Endometrium (tissue), 2 donors: ENCODE measurements around the gene PPP1CB.

ENCODE experiments used
- FAIRE-seq: peaks from 2 replicates; lab custom pipeline; 2012; peaks lifted over from hg19 to GRCh38; lab: Jason Lieb, UNC
- donor health status: control.
- donor health status: control.

Gene PPP1CB

DNA sequence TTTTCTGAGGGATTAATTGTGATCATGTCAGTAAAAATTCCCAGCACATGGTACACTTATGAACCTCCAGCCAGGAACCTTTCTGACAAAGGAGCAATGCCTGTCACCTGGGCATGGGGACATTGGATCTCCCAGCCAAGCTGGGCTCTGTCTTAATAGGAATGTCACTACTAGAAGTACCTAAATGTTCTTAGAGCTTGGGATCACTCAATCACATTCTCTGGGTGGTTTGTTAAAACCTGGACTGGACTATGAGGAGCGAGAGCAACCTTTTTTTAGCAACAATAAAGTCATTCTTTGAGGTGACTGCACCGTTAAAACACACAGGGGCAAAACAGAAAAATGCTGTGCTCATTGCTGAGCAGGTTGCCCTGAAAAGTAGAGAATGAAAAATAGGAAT lies 6.4 kb upstream of the PPP1CB start:
- FAIRE-seq: no peak

GRCh38 chr2:28745876-28746275 lies 5.8 kb upstream of the PPP1CB start:
- FAIRE-seq: no peak

GRCh38 chr2:28746429-28747111 lies 5.1 kb upstream of the PPP1CB start:
- FAIRE-seq: no peak

GRCh38 chr2:28747714-28748113 lies 3.9 kb upstream of the PPP1CB start:
- no peak for FAIRE-seq

GRCh38 chr2:28748176-28748575 lies 3.5 kb upstream of the PPP1CB start:
- no peak for FAIRE-seq

- FAIRE-seq: no peak
Measured at GRCh38 chr2:28748941-28749340, 2.7 kb upstream of the PPP1CB start.

DNA sequence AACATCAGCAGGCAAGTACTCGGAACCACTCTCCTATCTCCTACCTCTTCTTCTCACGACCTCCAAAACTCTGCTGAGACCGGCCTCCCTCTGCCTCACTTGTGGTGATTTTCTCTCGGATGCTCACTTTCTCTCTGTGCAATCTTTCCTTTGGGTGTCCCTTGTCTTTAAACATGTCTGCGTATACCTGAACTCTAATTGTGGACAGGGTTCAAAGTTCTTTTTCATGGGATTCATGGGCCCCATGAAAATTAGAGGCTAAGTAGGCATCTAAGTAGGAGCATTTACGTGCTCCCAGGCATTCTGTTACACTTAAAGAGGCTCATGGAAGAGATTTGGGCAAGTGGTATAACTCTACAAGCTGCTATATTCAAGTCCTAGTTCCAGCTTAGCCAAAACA lies 2.1 kb upstream of the PPP1CB start:
- no peak for FAIRE-seq

DNA sequence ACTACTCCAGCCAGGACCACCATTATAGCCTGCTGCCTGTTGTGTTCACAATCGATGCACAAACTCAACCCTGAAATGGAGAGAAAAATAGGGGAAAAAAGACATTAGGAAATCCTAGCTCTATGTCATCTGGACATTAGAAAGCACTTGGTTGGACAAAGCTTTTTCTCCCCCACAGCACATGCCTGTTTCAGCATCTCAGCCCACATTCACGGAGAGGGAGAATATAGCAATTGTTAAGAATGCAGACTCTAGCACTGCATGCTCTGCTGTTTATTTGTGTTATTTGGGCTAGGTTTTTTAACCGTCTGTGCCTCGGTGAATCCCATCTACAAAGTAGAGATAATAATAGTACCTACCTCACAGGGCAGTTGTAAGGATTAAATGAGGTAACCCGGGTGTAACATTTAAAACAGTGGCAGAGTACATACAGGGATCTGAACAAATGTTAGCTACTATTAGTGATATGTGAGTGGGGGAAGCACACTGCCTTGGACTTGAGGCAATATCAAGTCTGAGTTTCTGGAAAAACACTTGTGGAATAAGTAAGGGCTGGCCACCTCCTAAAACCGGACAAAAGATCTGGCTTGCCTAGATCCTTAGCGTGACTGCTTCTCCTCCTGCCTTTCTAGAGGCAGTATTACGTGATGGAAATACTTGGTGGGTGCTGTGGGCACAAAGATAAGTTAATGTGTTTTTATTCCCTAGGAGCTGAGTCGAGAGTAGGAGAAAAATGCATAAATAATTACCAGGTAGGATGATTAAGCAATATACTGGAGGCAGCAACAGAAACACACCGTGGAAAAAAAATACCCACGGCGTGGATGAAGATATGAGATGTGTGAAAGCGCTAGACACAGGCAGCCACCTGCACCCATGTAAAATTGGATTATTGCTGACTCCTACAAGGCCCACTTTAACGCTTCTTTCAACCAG lies 1.0 kb upstream of the PPP1CB start:
- no peak for FAIRE-seq

GRCh38 chr2:28751956-28752630 lies 463 bp downstream of the PPP1CB start:
- FAIRE-seq: no peak

GRCh38 chr2:28752631-28753376 lies 1.2 kb downstream of the PPP1CB start:
- no peak for FAIRE-seq

- no peak for FAIRE-seq
Measured at GRCh38 chr2:28754321-28754720, 2.7 kb downstream of the PPP1CB start.

DNA sequence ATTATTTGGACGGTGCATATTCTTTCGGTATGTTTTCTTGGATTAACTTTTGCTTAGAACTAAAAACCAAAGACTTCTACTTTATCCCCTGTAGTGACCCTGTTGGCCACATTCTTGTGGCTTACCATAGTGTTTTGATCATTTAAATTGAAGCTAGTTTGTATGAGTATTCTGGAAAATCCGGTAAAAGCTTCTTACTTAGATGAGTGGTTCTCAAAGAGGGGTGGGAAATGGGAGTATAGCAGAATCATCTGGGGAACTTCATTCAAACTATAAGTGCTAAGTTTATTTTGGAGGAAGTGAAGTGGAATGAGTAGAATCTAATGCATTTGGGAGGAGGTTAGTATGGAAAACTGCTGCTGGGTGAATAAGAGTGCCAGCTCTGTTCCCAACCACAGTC lies 3.8 kb downstream of the PPP1CB start:
- no peak for FAIRE-seq

- FAIRE-seq: no peak
Measured at GRCh38 chr2:28758459-28758858, 6.8 kb downstream of the PPP1CB start.

- no peak for FAIRE-seq
Measured at GRCh38 chr2:28761420-28761819, 9.8 kb downstream of the PPP1CB start.

GRCh38 chr2:28764909-28765711 lies 13.5 kb downstream of the PPP1CB start:
- FAIRE-seq: no peak

DNA sequence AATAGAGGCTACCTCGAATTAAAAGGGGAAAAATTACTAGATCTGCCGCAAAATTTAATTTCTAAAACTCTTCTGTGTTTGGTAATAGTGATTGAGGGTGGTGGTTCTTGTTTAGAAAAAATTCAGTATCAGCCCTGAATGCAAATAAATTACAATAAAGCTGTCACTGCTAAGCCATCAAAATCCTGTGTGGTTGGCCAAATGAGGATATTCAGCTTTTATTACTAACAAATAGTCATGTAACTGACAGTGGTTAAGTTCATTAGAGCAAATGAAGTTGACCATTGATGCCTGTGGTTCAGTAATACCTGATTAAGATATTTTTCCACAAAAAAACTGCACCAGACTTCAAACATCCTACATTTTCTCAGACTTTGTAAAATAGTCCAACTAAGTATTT lies 14.4 kb downstream of the PPP1CB start:
- FAIRE-seq: no peak

DNA sequence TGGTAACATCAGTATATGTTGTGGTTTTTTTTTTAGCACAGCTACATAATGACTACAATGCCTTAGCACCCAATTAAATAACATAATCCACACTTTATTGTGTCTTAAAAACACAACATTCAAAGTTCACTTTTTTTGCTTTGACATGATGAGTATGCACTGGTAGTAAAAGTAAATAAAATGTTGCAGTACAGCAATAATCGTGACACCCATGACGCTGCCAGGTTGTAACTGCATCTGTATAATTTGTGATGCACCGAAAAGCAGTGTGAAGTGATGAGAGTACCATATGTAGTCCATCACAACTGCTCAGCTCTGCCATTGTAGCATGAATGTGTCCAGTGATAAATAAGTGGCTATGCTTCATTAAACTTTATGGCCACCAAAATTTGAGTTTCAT lies 15.7 kb downstream of the PPP1CB start:
- no peak for FAIRE-seq

DNA sequence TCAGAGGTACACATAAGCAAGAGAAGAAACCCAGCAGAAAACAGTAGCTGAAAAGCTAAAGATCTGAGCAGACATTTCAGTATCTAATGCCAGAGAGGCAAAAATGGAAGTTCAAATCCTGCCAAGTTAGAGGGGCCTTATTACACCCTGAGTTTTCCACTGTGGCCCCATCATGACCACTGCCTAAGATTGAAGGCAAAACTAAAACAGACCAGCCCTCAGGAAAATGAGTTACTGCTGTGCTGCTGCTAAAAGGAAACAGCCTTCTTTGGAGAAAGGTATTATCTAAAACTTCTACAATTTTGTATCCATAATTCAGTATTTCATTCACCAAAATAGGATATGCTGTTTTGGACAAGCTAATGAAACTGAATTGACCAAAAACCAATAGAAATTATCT lies 16.8 kb downstream of the PPP1CB start:
- FAIRE-seq: no peak

DNA sequence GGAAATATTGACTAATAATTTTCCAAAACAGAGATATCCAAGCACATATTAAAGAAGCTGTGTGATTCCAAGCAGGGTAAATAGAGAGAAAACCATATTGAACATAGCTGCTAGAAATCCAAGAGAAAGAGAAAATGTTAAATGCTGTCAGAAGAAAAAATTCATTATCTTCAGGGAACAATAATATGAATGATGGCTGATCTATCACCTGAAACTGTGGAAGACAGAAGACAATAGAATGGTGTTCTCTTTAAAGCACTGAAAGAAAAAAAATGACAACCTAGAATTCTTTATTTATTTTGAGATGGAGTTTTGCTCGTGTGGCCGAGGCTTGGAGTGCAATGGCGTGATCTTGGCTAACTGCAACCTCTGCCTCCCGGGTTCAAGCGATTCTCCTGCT lies 17.3 kb downstream of the PPP1CB start:
- FAIRE-seq: no peak

- FAIRE-seq: no peak
Measured at GRCh38 chr2:28772351-28772750, 20.7 kb downstream of the PPP1CB start.

GRCh38 chr2:28776471-28776870 lies 24.8 kb downstream of the PPP1CB start:
- FAIRE-seq: no peak
